Type B pancreatic cell (in vitro differentiated cells): ENCODE results near the gene MADD. TPM values are rescaled to one million over a fixed set of nuclear protein-coding genes. Genes with fewer than 3 reads are reported as not detected.

Source experiments
- DNase-seq: peaks from one replicate; pipeline ENCODE4 v3.0.0; 2021; ENCODE audit warnings: mixed read lengths; ENCODE audit not compliant: unreplicated experiment; ENCODE audit errors: extremely low spot score
- H3K27ac Mint-ChIP-seq: 2 replicates; pipeline ENCODE4 v1.8.0; 2021; ENCODE audit warnings: mild to moderate bottlenecking, mixed read lengths
- H3K27me3 Mint-ChIP-seq: 2 replicates; pipeline ENCODE4 v1.8.0; 2021; ENCODE audit warnings: mixed read lengths
- H3K36me3 Mint-ChIP-seq: 2 replicates; pipeline ENCODE4 v1.8.0; 2021; ENCODE audit warnings: mixed read lengths
- H3K4me1 Mint-ChIP-seq: one replicate; pipeline ENCODE4 v1.8.0; 2021; ENCODE audit warnings: mixed read lengths; ENCODE audit not compliant: unreplicated experiment
- H3K4me3 Mint-ChIP-seq: 2 replicates; pipeline ENCODE4 v1.8.0; 2021; ENCODE audit warnings: mild to moderate bottlenecking, mixed read lengths
- H3K9me3 Mint-ChIP-seq: 2 replicates; pipeline ENCODE4 v1.8.0; 2021; ENCODE audit warnings: mixed read lengths
- total RNA-seq: library from RNA; stranded (reverse); gene quantifications from 2 replicates; pipeline ENCODE4 v1.2.1, GENCODE V29; 2021; ENCODE audit warnings: low replicate concordance
- TF ChIP-seq, protein P1 (sequence below): fragments of 200-600 bp; sonication (generic); conservative IDR thresholded peaks from 2 replicates; pipeline ENCODE4 v1.5.0; 2021; ENCODE audit warnings: antibody characterized with exemption, mild to moderate bottlenecking

MADD gene
- total RNA-seq, 1 donor from 2014 or later, result 47.7 TPM

DNA sequence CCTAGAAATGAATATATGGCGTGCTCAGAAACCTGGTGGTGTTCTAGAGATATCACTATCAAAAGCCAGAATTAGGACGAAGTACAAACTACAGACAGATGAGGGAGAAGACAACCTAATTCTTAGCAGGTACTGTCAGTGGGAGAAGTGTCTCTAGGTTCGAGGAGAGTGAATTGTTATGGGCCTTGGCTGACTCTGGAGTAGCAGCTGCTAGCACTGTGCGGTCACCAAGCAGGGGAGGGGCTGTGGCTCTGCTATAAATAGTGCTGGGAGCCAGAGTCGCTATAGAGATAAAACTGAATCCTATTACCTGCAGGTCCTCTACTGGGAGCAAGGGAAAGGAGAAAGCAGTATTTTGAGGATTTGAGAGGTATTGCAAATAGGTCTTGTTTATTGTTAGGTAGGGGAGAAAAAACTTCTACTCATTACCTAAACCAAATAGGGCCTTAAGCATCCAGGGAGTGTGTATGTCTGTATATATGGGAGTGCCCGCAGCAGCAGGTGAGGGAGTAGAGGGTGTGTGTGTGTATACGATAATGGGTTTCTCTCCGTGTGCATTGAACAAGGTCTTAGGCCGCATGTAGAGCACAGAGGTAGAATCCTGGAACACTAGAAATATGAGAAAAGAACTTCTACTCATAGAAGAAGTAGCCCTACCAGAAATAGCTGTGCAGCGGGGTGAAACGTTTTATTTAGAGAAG is 2.2 kb downstream of the MADD start:
- TF ChIP-seq, protein P1, sequence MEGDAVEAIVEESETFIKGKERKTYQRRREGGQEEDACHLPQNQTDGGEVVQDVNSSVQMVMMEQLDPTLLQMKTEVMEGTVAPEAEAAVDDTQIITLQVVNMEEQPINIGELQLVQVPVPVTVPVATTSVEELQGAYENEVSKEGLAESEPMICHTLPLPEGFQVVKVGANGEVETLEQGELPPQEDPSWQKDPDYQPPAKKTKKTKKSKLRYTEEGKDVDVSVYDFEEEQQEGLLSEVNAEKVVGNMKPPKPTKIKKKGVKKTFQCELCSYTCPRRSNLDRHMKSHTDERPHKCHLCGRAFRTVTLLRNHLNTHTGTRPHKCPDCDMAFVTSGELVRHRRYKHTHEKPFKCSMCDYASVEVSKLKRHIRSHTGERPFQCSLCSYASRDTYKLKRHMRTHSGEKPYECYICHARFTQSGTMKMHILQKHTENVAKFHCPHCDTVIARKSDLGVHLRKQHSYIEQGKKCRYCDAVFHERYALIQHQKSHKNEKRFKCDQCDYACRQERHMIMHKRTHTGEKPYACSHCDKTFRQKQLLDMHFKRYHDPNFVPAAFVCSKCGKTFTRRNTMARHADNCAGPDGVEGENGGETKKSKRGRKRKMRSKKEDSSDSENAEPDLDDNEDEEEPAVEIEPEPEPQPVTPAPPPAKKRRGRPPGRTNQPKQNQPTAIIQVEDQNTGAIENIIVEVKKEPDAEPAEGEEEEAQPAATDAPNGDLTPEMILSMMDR, result no peak
- Mint-ChIP-seq H3K27me3 (no peaks in the 10 kb centered on the region), H3K4me3 (peak overlapping the region; percentile 88), H3K36me3 (no peaks in the 10 kb centered on the region), H3K4me1 (peaks cover 38% of the 10 kb centered on the region), H3K27ac (peak overlapping the region; percentile 65), H3K9me3 (no peaks in the 10 kb centered on the region)
- no peak for DNase-seq

DNA sequence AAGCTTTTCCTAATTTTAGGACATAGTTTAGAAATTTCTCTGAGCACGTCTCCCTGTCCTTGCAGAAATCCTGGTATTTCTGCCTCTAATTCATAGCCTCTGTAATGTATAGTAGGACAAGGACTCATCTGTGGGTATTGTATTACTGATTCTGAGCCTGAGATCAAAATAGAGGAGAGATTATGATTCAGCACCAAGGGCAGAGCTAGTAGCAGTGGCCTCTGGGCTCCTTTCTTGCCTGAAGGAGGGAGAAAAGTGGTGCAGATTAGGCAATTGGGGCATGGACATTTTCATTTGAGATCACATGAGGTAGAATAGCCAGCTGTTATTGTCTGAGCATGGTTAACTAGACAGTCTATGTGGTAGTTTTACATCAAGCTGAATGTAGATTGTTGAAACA is 2.8 kb downstream of the MADD start:
- Mint-ChIP-seq H3K9me3 (no peaks in the 10 kb centered on the region), H3K27me3 (no peaks in the 10 kb centered on the region), H3K4me3 (no peak overlapping the region), H3K27ac (no peak overlapping the region), H3K4me1 (peaks cover 37% of the 10 kb centered on the region), H3K36me3 (no peaks in the 10 kb centered on the region)
- DNase-seq, result no peak
- TF ChIP-seq, protein P1, result no peak

DNA sequence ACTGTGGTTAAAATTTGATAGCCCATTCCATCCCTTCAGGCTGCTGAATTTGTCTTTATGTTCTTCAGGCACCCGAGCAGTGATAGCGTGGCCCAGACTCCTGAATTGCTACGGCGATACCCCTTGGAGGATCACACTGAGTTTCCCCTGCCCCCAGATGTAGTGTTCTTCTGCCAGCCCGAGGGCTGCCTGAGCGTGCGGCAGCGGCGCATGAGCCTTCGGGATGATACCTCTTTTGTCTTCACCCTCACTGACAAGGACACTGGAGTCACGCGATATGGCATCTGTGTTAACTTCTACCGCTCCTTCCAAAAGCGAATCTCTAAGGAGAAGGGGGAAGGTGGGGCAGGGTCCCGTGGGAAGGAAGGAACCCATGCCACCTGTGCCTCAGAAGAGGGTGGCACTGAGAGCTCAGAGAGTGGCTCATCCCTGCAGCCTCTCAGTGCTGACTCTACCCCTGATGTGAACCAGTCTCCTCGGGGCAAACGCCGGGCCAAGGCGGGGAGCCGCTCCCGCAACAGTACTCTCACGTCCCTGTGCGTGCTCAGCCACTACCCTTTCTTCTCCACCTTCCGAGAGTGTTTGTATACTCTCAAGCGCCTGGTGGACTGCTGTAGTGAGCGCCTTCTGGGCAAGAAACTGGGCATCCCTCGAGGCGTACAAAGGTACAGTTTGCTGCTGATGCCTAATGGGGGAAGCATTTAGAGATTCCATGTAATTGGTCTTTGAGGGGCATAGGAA is 4.7 kb downstream of the MADD start:
- H3K27ac Mint-ChIP-seq, result no peak overlapping the region
- TF ChIP-seq, protein P1, result no peak
- peaks cover 5% of the 10 kb centered on the region for H3K36me3 Mint-ChIP-seq
- H3K9me3 Mint-ChIP-seq, result no peaks in the 10 kb centered on the region
- no peak overlapping the region for H3K4me3 Mint-ChIP-seq
- peaks cover 21% of the 10 kb centered on the region for H3K4me1 Mint-ChIP-seq
- H3K27me3 Mint-ChIP-seq, result no peaks in the 10 kb centered on the region
- DNase-seq, result no peak

DNA sequence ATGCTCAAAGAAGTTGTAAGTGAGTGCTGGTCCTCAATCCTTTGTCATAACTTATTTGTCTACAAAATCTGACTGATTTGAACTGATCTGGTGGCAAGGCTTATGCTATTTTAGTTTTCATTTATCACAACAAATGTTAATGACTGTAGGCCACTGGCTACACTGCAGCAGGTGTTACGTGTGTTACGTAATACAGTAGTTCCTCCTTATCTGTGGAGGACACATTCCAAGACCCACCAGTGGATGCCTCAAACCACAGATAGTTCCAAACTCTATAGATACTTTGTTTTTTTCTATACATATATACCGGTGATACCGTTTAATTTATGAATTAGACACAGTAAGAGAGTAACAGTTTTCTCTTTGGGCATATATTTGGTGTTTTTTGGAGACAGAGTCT is 7.0 kb downstream of the MADD start:
- Mint-ChIP-seq H3K4me3 (no peak overlapping the region), H3K27ac (no peak overlapping the region), H3K36me3 (peaks cover 11% of the 10 kb centered on the region), H3K4me1 (peaks cover 9% of the 10 kb centered on the region), H3K9me3 (no peaks in the 10 kb centered on the region), H3K27me3 (no peaks in the 10 kb centered on the region)
- DNase-seq, result no peak
- TF ChIP-seq, protein P1, result no peak

DNA sequence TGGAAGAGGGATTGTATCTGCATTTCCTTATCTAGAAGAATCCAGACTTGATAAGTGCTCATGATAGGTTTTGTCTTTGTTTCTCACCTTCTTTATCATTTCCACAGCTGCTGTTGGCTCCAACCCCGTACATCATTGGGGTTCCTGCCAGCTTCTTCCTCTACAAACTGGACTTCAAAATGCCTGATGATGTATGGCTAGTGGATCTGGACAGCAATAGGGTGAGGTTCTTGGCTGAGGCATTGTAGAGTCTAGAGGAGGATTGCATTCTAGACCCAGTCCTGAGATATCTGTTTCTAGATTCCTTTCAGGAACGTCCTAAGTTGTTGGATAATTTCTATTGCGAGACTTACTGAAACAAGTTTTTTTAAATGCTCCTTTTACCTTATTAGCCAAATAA is 8.1 kb downstream of the MADD start:
- no peak overlapping the region for H3K4me3 Mint-ChIP-seq
- TF ChIP-seq, protein P1, result no peak
- H3K9me3 Mint-ChIP-seq, result no peaks in the 10 kb centered on the region
- H3K36me3 Mint-ChIP-seq, result peaks cover 16% of the 10 kb centered on the region
- H3K4me1 Mint-ChIP-seq, result no peaks in the 10 kb centered on the region
- no peak overlapping the region for H3K27ac Mint-ChIP-seq
- H3K27me3 Mint-ChIP-seq, result no peaks in the 10 kb centered on the region
- no peak for DNase-seq
